Prostate gland (tissue), 2 donors: ENCODE measurements around the gene TRAPPC11.

Experiments used
- CTCF ChIP-seq, 4 experiments: fragments of 200-600 bp in 2 of 4; fragments of 450-650 bp in 2 of 4; sonication (generic) in 2 of 4; IDR thresholded peaks; 1 replicate in 3 of 4; 2 replicates in 1 of 4; pipeline ENCODE4 v1.5.1; 2016 to 2019; ENCODE audit warnings: antibody characterized with exemption in 4 of 4, mild to moderate bottlenecking in 2 of 4, moderate library complexity in 2 of 4
- POLR2AphosphoS5 ChIP-seq: sonication (generic); formaldehyde crosslinking; IDR thresholded peaks from one replicate; pipeline ENCODE4 v1.6.1; 2017; ENCODE audit warnings: antibody characterized with exemption

GRCh38 chr4:183645326-183645725 is 13.8 kb upstream of the TRAPPC11 start:
- no peak for TF ChIP-seq CTCF (IDR thresholded peaks at IDR 0.05)
- TF ChIP-seq POLR2AphosphoS5: no peak
